ENCODE data around the gene IFT25.
"Not testable (repeated sequence)": the region's sequence is repeated elsewhere in the genome, so short reads cannot be mapped to it uniquely, and the experiment has no call there.

The IFT25 gene

GRCh38 chr1:53971718-53972117 is 26.2 kb upstream of the IFT25 start:
- DNase-seq, result no peak
- H3K27ac Mint-ChIP-seq, result no peak overlapping the region
- TF ChIP-seq CTCF (IDR thresholded peaks at IDR 0.05), result no peak
- H3K36me3 Mint-ChIP-seq (ENCODE audit: low read depth), result peaks cover 59% of the 10 kb centered on the region
- H3K9me3 Mint-ChIP-seq, result no peaks in the 10 kb centered on the region
- no peaks in the 10 kb centered on the region for H3K4me1 Mint-ChIP-seq
- no peak overlapping the region for H3K4me3 Mint-ChIP-seq
- no peaks in the 10 kb centered on the region for H3K27me3 Mint-ChIP-seq (ENCODE audit: low read depth, poor library complexity)

GRCh38 chr1:53969323-53969722 is 23.8 kb upstream of the IFT25 start:
- not testable (repeated sequence) for DNase-seq; H3K27ac Mint-ChIP-seq; H3K4me3 Mint-ChIP-seq; H3K27me3 Mint-ChIP-seq (ENCODE audit: low read depth, poor library complexity); H3K4me1 Mint-ChIP-seq; H3K9me3 Mint-ChIP-seq
- peaks cover 52% of the 10 kb centered on the region for H3K36me3 Mint-ChIP-seq (ENCODE audit: low read depth)

- TF ChIP-seq CTCF (IDR thresholded peaks at IDR 0.05), result no peak
- peaks cover 54% of the 10 kb centered on the region for H3K36me3 Mint-ChIP-seq (ENCODE audit: low read depth)
These were observed 22.6 kb upstream of the IFT25 start for GRCh38 chr1:53968125-53968513.

GRCh38 chr1:53967409-53968124 is 22.1 kb upstream of the IFT25 start:
- no peak overlapping the region for H3K4me3 Mint-ChIP-seq

More at GRCh38 chr1:53968125-53968513, 22.6 kb upstream of the IFT25 start:
- H3K9me3 Mint-ChIP-seq, result no peaks in the 10 kb centered on the region
- H3K27me3 Mint-ChIP-seq (ENCODE audit: low read depth, poor library complexity), result no peaks in the 10 kb centered on the region
- DNase-seq, result no peak
- H3K4me1 Mint-ChIP-seq, result no peaks in the 10 kb centered on the region
- no peak overlapping the region for H3K4me3 Mint-ChIP-seq
- no peak overlapping the region for H3K27ac Mint-ChIP-seq

GRCh38 chr1:53966794-53967193 is 21.3 kb upstream of the IFT25 start:
- TF ChIP-seq CTCF (IDR thresholded peaks at IDR 0.05), result no peak
- peak overlapping the region; percentile 2 for H3K27ac Mint-ChIP-seq
- H3K27me3 Mint-ChIP-seq (ENCODE audit: low read depth, poor library complexity), result no peaks in the 10 kb centered on the region
- no peak overlapping the region for H3K4me3 Mint-ChIP-seq
- DNase-seq, result no peak
- H3K4me1 Mint-ChIP-seq, result no peaks in the 10 kb centered on the region
- peaks cover 60% of the 10 kb centered on the region for H3K36me3 Mint-ChIP-seq (ENCODE audit: low read depth)
- H3K9me3 Mint-ChIP-seq, result no peaks in the 10 kb centered on the region

More at GRCh38 chr1:53967409-53968124, 22.1 kb upstream of the IFT25 start:
- Mint-ChIP-seq H3K4me1 (no peaks in the 10 kb centered on the region), H3K9me3 (no peaks in the 10 kb centered on the region), H3K27ac (peak overlapping the region; percentile 50), H3K27me3 (ENCODE audit: low read depth, poor library complexity) (no peaks in the 10 kb centered on the region), H3K36me3 (ENCODE audit: low read depth) (peaks cover 57% of the 10 kb centered on the region)
- DNase-seq, result no peak
- no peak for TF ChIP-seq CTCF (IDR thresholded peaks at IDR 0.05)

- Mint-ChIP-seq H3K4me3 (no peak overlapping the region), H3K9me3 (no peaks in the 10 kb centered on the region), H3K36me3 (ENCODE audit: low read depth) (peaks cover 61% of the 10 kb centered on the region), H3K27ac (peak overlapping the region; percentile 28), H3K4me1 (no peaks in the 10 kb centered on the region), H3K27me3 (ENCODE audit: low read depth, poor library complexity) (no peaks in the 10 kb centered on the region)
- no peak for DNase-seq
- TF ChIP-seq CTCF (IDR thresholded peaks at IDR 0.05), result no peak
These were observed 18.6 kb upstream of the IFT25 start for GRCh38 chr1:53964109-53964508.
